Spleen (tissue), 11 donors: ENCODE results near the gene MYO9A. TPM values are rescaled to one million over a fixed set of nuclear protein-coding genes. Genes with fewer than 3 reads are reported as not detected.

ENCODE experiments used
- DNase-seq: peaks from one replicate; pipeline ENCODE4 v3.0.0-alpha.2; 2020
- H3K27ac ChIP-seq, 8 donors: fragments of 200-600 bp; sonication (generic) in 7 of 8; 1 replicate in 4 of 8; 2 replicates in 4 of 8; pipeline versions ENCODE4 v1.5.0 to v1.8.0; 2016 to 2021; ENCODE audit warnings: inconsistent platforms in 4 of 8, mild to moderate bottlenecking in 4 of 8, moderate library complexity in 1 of 8
- H3K27me3 ChIP-seq, 7 donors: fragments of 200-600 bp; sonication (generic) in 6 of 7; replicated peaks in 1 of 7; 1 replicate in 4 of 7; 2 replicates in 3 of 7; pipeline versions ENCODE4 v1.5.0 to v1.8.0; 2016 to 2021; ENCODE audit warnings: inconsistent platforms in 3 of 7, mild to moderate bottlenecking in 1 of 7
- H3K36me3 ChIP-seq, 6 donors: fragments of 200-600 bp; sonication (generic) in 5 of 6; 1 replicate in 4 of 6; 2 replicates in 2 of 6; pipeline versions ENCODE4 v1.5.0 to v1.8.0; 2016 to 2021; ENCODE audit warnings: inconsistent platforms in 2 of 6
- H3K4me1 ChIP-seq, 6 donors: fragments of 200-600 bp; sonication (generic) in 5 of 6; 1 replicate in 3 of 6; 2 replicates in 3 of 6; pipeline versions ENCODE4 v1.5.0 to v1.8.0; 2016 to 2021; ENCODE audit warnings: inconsistent platforms in 3 of 6
- H3K4me3 ChIP-seq, 8 donors: fragments of 200-600 bp; sonication (generic) in 7 of 8; 1 replicate in 4 of 8; 2 replicates in 4 of 8; pipeline versions ENCODE4 v1.5.0 to v1.8.0; 2016 to 2021; ENCODE audit warnings: inconsistent platforms in 4 of 8, mild to moderate bottlenecking in 4 of 8, moderate library complexity in 2 of 8
- H3K9me3 ChIP-seq, 8 donors: fragments of 200-600 bp; sonication (generic) in 7 of 8; 1 replicate in 4 of 8; 2 replicates in 4 of 8; pipeline versions ENCODE4 v1.5.0 to v1.8.0; 2016 to 2021; ENCODE audit warnings: inconsistent platforms in 4 of 8
- CTCF ChIP-seq, 11 experiments: fragments of 200-600 bp in 7 of 11; fragments of 450-650 bp in 4 of 11; sonication (generic) in 4 of 11; IDR thresholded peaks in 8 of 11; conservative IDR thresholded peaks in 3 of 11; 1 replicate in 7 of 11; 2 replicates in 4 of 11; pipeline versions ENCODE4 v1.4.0 to v1.8.0; 2016 to 2021; ENCODE audit warnings: antibody characterized with exemption in 11 of 11, inconsistent platforms in 4 of 11, mild to moderate bottlenecking in 1 of 11
- POLR2A ChIP-seq, 3 donors: fragments of 450-650 bp; IDR thresholded peaks; one replicate each; pipeline ENCODE4 v1.5.1; 2017; ENCODE audit warnings: antibody characterized with exemption in 3 of 3, mild to moderate bottlenecking in 1 of 3
- POLR2AphosphoS5 ChIP-seq, 3 donors: sonication (generic); formaldehyde crosslinking; IDR thresholded peaks; one replicate each; pipeline ENCODE4 v1.5.1; 2017; ENCODE audit warnings: antibody characterized with exemption in 3 of 3
- WGBS, 5 donors: extraction: QIAGEN DNeasy Blood & Tissue Kit in 3 of 5; methylation state at CpG; one replicate each; pipeline versions ENCODE4 v1.1.5 to v1.1.7; 2013 to 2018; 5-methylcytosine and 5-hydroxymethylcytosine counted together
- intact Hi-C: fragments of 100-400 bp; cut with DNase I; formaldehyde crosslinking; loops from one replicate; pipeline ENCODE4 v1.15.0; 2023; ENCODE audit warnings: low total_unique reads
- polyA plus RNA-seq, 3 donors: library from polyadenylated mRNA; stranded (reverse); fragments of 200-250 nt; gene quantifications; one replicate each; pipeline ENCODE4 v1.2.1, GENCODE V29; 2013
- total RNA-seq, 7 donors: library from RNA; depleted of rRNA in 3 of 7; stranded (reverse); fragments of >200 nt in 3 of 7; fragmentation: NEBNext Ultra II Directional in 4 of 7; extraction: Animal tissue kit (Norgen Biotek cat#: 25700) in 4 of 7; gene quantifications; one replicate each; pipeline versions ENCODE4 v1.1.0 to v1.2.1, GENCODE V29; 2016 to 2021
- donor health status: healthy with polysubstance abuse.
- donor health status: DM: no; HTN: no; CAD: no; lungs with moderate emphysema.
- donor health status: DM: no; HTN: no; CAD: no.
- donor health status: Bipolar disorder and iron deficiency.
- donor health status: healthy.
- donor health status: DM: no; HTN: no; CAD: no.
- donor health status: DM: yes; HTN: yes; CAD: no.

MYO9A gene
- total and polyA plus RNA-seq, 10 donors = 1.7 to 80.9 (median 50.9) TPM

DNA sequence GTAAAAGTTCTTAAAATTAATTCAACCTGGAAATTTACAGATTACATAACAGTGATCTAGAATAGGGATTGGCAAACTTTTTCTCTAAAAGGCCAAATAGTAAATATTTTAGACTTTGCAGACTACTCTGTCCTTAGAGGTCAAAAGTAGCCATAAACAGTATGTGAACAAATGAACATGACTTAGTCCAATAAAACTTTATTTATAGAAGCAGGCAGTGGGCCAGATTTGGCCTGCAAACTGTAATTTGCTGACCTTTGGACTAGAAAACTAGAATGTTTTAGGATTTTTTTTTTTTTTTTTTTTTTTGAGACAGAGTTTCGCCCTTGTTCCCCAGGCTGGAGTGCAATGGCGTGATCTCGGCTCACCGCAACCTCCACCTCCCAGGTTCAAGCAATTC, 12.3 kb upstream of the MYO9A start:
- H3K27ac ChIP-seq = no peak overlapping the region
- H3K36me3 ChIP-seq = no peaks in the 10 kb centered on the region
- no peak for TF ChIP-seq POLR2A (IDR thresholded peaks at IDR 0.05)
- TF ChIP-seq POLR2AphosphoS5 (IDR thresholded peaks at IDR 0.05) = no peak
- no peaks in the 10 kb centered on the region for H3K4me1 ChIP-seq
- no peaks in the 10 kb centered on the region for H3K9me3 ChIP-seq
- DNase-seq = no peak
- no peaks in the 10 kb centered on the region for H3K27me3 ChIP-seq
- WGBS, 5 donors = 91 to 99% (median 95%) methylated on average over 4 of the region's 4 CpGs
- intact Hi-C loops = no loop called here
- H3K4me3 ChIP-seq = no peak overlapping the region

DNA sequence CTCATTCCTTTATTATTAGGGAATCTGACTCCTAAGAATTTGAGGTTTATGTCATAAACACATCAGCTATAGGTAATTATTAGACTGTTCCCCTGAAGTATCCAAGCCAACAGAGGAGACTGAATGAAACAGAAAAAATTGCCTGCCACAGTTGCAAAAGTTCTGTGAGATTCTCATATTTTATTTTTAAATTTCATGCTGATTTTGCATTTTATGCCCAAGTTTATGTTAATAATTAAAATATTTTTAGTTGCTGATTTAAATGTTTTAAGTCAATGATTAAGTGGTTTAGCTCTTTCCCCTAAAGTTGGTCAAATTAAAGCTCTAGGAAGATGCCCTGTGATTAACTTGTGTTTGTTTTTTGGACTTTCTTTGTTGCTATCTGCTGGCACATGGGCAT, 10.4 kb upstream of the MYO9A start:
- no peaks in the 10 kb centered on the region for H3K9me3 ChIP-seq
- no peak for DNase-seq
- no peaks in the 10 kb centered on the region for H3K36me3 ChIP-seq
- TF ChIP-seq CTCF (IDR thresholded peaks at IDR 0.05 in 8 of 11, conservative IDR thresholded peaks at IDR 0.05 in 3 of 11) = no peak
- TF ChIP-seq POLR2A (IDR thresholded peaks at IDR 0.05) = no peak
- no peak for TF ChIP-seq POLR2AphosphoS5 (IDR thresholded peaks at IDR 0.05)
- no peak overlapping the region for H3K27ac ChIP-seq
- no peak overlapping the region for H3K4me3 ChIP-seq
- peaks cover 0 to 5% (median 0%) of the 10 kb centered on the region in 6 donors for H3K4me1 ChIP-seq
- no peaks in the 10 kb centered on the region for H3K27me3 ChIP-seq
- intact Hi-C loops = no loop called here

DNA sequence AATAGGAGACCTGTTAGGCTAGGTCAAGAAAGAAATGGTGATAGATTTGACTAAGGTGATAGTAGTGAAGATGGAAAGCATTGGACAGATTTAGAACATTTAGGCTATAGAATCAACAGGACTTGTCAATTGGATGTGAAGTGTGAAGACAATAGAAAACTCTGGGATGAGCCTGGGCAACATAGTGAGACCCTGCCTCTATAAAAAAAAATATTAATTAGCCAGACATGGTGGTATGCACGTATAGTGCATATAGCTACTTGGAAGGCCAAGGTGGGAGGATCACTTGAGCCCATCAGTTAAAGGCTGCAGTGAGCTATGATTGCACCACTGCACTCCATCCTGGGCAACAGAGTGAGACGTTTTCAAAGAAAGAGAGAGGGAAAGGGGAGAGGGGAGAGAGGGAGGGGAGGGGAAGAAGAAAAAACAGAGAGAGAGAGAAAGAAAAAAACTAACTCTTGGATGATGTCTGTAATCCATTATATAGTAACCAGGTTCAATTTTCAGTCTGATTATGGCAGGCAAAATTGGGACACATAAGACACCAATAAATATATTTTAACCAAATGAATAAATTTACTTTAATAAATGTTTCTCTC, 9.9 kb upstream of the MYO9A start:
- Histone ChIP-seq H3K4me3 (no peak overlapping the region), H3K9me3 (no peaks in the 10 kb centered on the region)

DNA sequence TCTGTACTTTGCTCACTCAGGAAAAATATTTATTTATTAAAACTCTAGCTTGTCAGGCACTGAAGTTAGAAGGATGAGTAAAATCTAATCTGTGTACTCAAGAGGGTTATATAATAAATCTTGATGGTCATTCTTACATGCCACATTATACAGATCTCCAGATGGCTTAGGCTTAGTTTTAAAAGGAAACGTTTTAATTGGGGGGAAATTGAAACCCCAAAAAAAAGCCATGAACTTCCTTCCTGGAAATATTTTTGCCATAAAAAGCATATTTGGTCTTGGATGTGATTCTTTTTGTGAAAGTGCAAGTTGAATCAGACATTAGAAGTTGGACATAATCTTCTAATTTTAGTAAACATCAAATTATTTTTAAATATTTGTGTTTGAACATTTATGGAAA, 6.3 kb upstream of the MYO9A start:
- H3K9me3 ChIP-seq = no peaks in the 10 kb centered on the region
- no peaks in the 10 kb centered on the region for H3K27me3 ChIP-seq
- no peaks in the 10 kb centered on the region for H3K36me3 ChIP-seq
- TF ChIP-seq CTCF (IDR thresholded peaks at IDR 0.05 in 8 of 11, conservative IDR thresholded peaks at IDR 0.05 in 3 of 11) (no peak), POLR2A (IDR thresholded peaks at IDR 0.05) (no peak), POLR2AphosphoS5 (IDR thresholded peaks at IDR 0.05) (no peak)
- intact Hi-C loops = no loop called here
- no peak overlapping the region for H3K4me3 ChIP-seq
- H3K27ac ChIP-seq = no peak overlapping the region
- 2 to 5% (median 2%) methylated on average over 1 of the region's 1 CpG for WGBS, 5 donors
- peaks cover 0 to 10% (median under 1%) of the 10 kb centered on the region in 6 donors for H3K4me1 ChIP-seq
- DNase-seq = no peak

More for the DNA sequence above, 9.9 kb upstream of the MYO9A start:
- intact Hi-C loops = no loop called here
- WGBS, 5 donors = 49 to 73% (median 62%) methylated on average over 2 of the region's 2 CpGs
- Histone ChIP-seq H3K4me1 (peaks cover 0 to 5% (median 0%) of the 10 kb centered on the region in 6 donors), H3K27me3 (no peaks in the 10 kb centered on the region), H3K27ac (no peak overlapping the region), H3K36me3 (no peaks in the 10 kb centered on the region)
- TF ChIP-seq POLR2A (IDR thresholded peaks at IDR 0.05) = no peak
- no peak for TF ChIP-seq CTCF (IDR thresholded peaks at IDR 0.05 in 8 of 11, conservative IDR thresholded peaks at IDR 0.05 in 3 of 11)
- TF ChIP-seq POLR2AphosphoS5 (IDR thresholded peaks at IDR 0.05) = no peak
- DNase-seq = no peak
